KMS-11 (cell line): ENCODE measurements around the gene ATP13A4.

Experiments
- H2AFZ ChIP-seq: fragments of 200-600 bp; sonication (generic); 2 replicates; pipeline ENCODE4 v1.6.1; 2016; ENCODE audit warnings: antibody characterized with exemption, mixed run types, low read depth
- H3K27ac ChIP-seq: fragments of 200-600 bp; sonication (generic); 2 replicates; pipeline ENCODE4 v1.6.1; 2016; ENCODE audit warnings: mild to moderate bottlenecking, mixed run types
- H3K27me3 ChIP-seq: fragments of 200-600 bp; sonication (generic); 2 replicates; pipeline ENCODE4 v1.6.1; 2017; ENCODE audit warnings: mild to moderate bottlenecking, low read depth, mixed run types, moderate library complexity; ENCODE audit not compliant: insufficient read depth
- H3K36me3 ChIP-seq: fragments of 200-600 bp; sonication (generic); 2 replicates; pipeline ENCODE4 v1.6.1; 2017; ENCODE audit warnings: mild to moderate bottlenecking, mixed run types; ENCODE audit not compliant: insufficient read depth
- H3K4me1 ChIP-seq: fragments of 200-600 bp; sonication (generic); 2 replicates; pipeline ENCODE4 v1.6.1; 2016; ENCODE audit warnings: mild to moderate bottlenecking, low read depth, mixed run types; ENCODE audit not compliant: poor library complexity, severe bottlenecking
- H3K4me2 ChIP-seq: fragments of 200-600 bp; sonication (generic); 2 replicates; pipeline ENCODE4 v1.7.0; 2016; ENCODE audit warnings: mild to moderate bottlenecking, mixed run types
- H3K4me3 ChIP-seq: fragments of 200-600 bp; sonication (generic); IDR thresholded peaks from 2 replicates; pipeline ENCODE4 v1.6.1; 2017; ENCODE audit warnings: low read depth, low read length, mixed read lengths; ENCODE audit not compliant: insufficient read depth
- H3K79me2 ChIP-seq: fragments of 200-600 bp; sonication (generic); 2 replicates; pipeline ENCODE4 v1.6.1; 2016; ENCODE audit warnings: low read depth, mixed run types; ENCODE audit not compliant: insufficient read depth
- H3K9ac ChIP-seq: fragments of 200-600 bp; sonication (generic); 2 replicates; pipeline ENCODE4 v1.6.1; 2016; ENCODE audit warnings: mild to moderate bottlenecking, mixed run types
- H4K20me1 ChIP-seq: fragments of 200-600 bp; sonication (generic); 2 replicates; pipeline ENCODE4 v1.6.1; 2016; ENCODE audit warnings: mild to moderate bottlenecking, mixed run types; ENCODE audit not compliant: insufficient read depth
- CTCF ChIP-seq: fragments of 200-600 bp; sonication (generic); conservative IDR thresholded peaks from 2 replicates; pipeline ENCODE4 v1.6.1; 2017; ENCODE audit warnings: low read depth, mild to moderate bottlenecking, antibody characterized with exemption, low read length, moderate library complexity, mixed read lengths

The ATP13A4 gene

GRCh38 chr3:193510154-193510553 is 44.5 kb downstream of the ATP13A4 start:
- Histone ChIP-seq H3K36me3 (no peaks in the 10 kb centered on the region), H3K4me1 (no peaks in the 10 kb centered on the region), H3K4me2 (no peak overlapping the region), H3K4me3 (no peak overlapping the region), H3K79me2 (no peaks in the 10 kb centered on the region), H3K27me3 (no peaks in the 10 kb centered on the region), H3K9ac (no peak overlapping the region), H4K20me1 (no peaks in the 10 kb centered on the region), H3K27ac (no peak overlapping the region), H2AFZ (no peak overlapping the region)
- no peak for TF ChIP-seq CTCF

DNA sequence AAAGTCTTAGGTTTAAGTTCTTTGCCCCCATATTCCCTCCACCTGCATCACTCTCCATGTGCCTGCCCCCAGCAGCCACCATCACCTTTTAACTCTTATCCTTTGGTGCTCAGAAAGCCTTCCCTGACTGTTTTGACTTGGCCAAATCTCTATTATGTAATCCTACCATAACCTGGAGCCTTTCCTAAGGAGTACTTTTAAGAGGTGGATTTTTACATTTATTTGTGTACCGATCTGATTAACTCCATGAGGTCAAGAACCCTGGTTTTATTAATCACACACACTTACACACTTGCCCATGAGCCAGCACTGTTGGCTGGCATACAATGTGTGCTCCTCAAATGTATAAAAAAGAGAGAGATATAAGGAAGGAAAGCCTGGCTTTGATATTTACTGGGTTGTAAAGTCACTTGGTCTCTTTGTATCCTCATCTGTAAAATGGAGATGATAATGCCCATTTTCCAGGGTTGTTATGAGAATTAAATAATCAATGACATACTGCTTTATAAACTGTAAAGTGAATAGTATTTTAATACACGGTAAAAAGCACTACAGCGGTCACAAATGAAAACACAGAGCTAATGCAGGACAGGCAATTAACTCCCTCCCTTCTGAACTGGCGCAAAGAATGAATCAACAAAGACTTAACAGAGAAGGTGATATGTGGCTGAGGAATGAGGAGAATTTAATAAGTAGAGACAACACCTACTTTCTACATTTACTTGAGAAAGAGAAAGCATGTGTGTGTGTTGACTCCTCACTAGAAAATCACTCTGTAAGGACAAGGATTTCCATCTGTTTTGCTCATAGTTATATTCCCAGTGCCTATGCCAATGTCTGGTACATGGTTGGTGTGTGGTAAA is 45.4 kb downstream of the ATP13A4 start:
- no peak overlapping the region for H3K4me3 ChIP-seq
- H4K20me1 ChIP-seq = no peaks in the 10 kb centered on the region
- H3K27me3 ChIP-seq = no peaks in the 10 kb centered on the region
- no peak for TF ChIP-seq CTCF
- H2AFZ ChIP-seq = no peak overlapping the region
- no peaks in the 10 kb centered on the region for H3K79me2 ChIP-seq
- H3K4me2 ChIP-seq = no peak overlapping the region
- H3K9ac ChIP-seq = no peak overlapping the region
- no peaks in the 10 kb centered on the region for H3K36me3 ChIP-seq
- no peaks in the 10 kb centered on the region for H3K4me1 ChIP-seq
- H3K27ac ChIP-seq = no peak overlapping the region

DNA sequence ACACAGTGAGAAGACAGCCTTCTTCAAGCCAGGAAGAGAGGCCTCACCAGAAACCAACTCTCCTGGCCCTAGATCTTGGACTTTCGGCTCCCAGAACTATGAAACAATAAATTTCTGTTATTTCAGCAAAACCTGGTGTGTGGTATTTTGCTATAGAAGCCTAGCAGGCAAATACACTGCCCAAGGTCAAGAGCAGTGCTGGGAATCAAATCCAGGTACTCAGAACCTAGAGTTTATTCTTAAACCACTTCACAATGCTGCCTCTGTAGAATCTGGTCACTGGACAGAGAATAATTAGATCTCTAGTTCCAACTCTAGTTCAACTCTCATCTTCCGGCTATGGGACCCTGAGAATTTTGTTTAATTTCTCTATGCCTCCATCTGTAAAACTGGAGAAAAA is 46.6 kb downstream of the ATP13A4 start:
- no peak overlapping the region for H3K9ac ChIP-seq
- no peak overlapping the region for H3K4me2 ChIP-seq
- no peaks in the 10 kb centered on the region for H3K36me3 ChIP-seq
- no peak overlapping the region for H3K27ac ChIP-seq
- no peak overlapping the region for H2AFZ ChIP-seq
- H4K20me1 ChIP-seq = no peaks in the 10 kb centered on the region
- H3K4me1 ChIP-seq = no peaks in the 10 kb centered on the region
- no peak for TF ChIP-seq CTCF
- no peaks in the 10 kb centered on the region for H3K79me2 ChIP-seq
- H3K4me3 ChIP-seq = no peak overlapping the region
- H3K27me3 ChIP-seq = no peaks in the 10 kb centered on the region

DNA sequence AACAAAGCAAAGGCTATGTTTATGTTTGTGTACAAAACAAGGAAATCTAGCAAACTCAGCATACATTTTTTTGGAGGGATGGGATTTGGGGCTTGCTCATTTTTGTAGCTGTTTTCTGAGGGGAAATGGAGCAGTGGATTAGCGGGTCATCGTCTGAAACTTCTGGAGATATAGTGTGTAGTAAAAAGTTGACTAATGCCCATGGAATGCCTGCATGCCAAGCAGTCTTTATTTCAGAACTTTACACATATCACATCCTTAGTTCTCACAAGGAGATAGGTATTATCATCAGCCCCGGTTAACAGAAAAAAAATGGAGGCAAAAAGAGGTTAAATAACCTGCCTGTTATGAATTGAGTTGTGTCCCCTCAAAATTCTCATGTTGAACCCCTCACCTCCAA is 47.1 kb downstream of the ATP13A4 start:
- TF ChIP-seq CTCF = no peak
- Histone ChIP-seq H3K27ac (no peak overlapping the region), H3K79me2 (no peaks in the 10 kb centered on the region), H3K9ac (no peak overlapping the region), H3K36me3 (no peaks in the 10 kb centered on the region), H4K20me1 (no peaks in the 10 kb centered on the region), H3K4me2 (no peak overlapping the region), H3K4me3 (no peak overlapping the region), H3K27me3 (no peaks in the 10 kb centered on the region), H3K4me1 (no peaks in the 10 kb centered on the region), H2AFZ (no peak overlapping the region)
